Measurements from ENCODE around the gene INF2. TPM values are rescaled to one million over a fixed set of nuclear protein-coding genes. Genes with fewer than 3 reads are reported as not detected.
A peak's percentile ranks its signal among the peaks of the same experiment; 100 is the strongest.

INF2 gene
- total and polyA plus RNA-seq, 4 donors = 13.1 to 51.6 (median 25.5) TPM

- no peaks in the 10 kb centered on the region for H3K9me3 ChIP-seq (ENCODE audit: control insufficient read depth in 4 of 4, low read length in 3 of 4)
- 80% methylated on average over 19 of the region's 19 CpGs for WGBS
- H3K27ac ChIP-seq (ENCODE audit: low read depth in 1 of 2, low read length in 2 of 2) = no peak overlapping the region
- H3K4me1 ChIP-seq (ENCODE audit: control insufficient read depth in 4 of 4, insufficient read depth in 4 of 4, low read length in 3 of 4) = peaks cover 22 to 62% (median 44%) of the 10 kb centered on the region in 4 donors
- TF ChIP-seq JUND (IDR thresholded peaks at IDR 0.05) (no peak), FOXA1 (IDR thresholded peaks at IDR 0.05) (no peak)
- H3K27me3 ChIP-seq (ENCODE audit: control insufficient read depth in 4 of 4, insufficient read depth in 4 of 4, low read length in 3 of 4) = no peaks in the 10 kb centered on the region
- H3K9ac ChIP-seq (ENCODE audit: low read depth in 1 of 2, low read length in 2 of 2) = no peak overlapping the region
- H3K4me3 ChIP-seq (ENCODE audit: low read depth in 1 of 3, low read length in 3 of 3) = no peak overlapping the region
- no peak for DNase-seq (ENCODE audit: low spot score)
- H3K36me3 ChIP-seq (ENCODE audit: control insufficient read depth in 4 of 4, insufficient read depth in 3 of 4, low read depth in 1 of 4, low read length in 3 of 4) = peaks cover 0 to 16% (median 6%) of the 10 kb centered on the region in 4 donors
Measured at GRCh38 chr14:104697892-104698583, 8.6 kb downstream of the INF2 start.

GRCh38 chr14:104698688-104699425, 9.4 kb downstream of the INF2 start:
- DNase-seq (ENCODE audit: low spot score) = no peak
- Histone ChIP-seq H3K27ac (ENCODE audit: low read depth in 1 of 2, low read length in 2 of 2) (peak overlapping the region in 1 of 2 donors; percentile 41), H3K9ac (ENCODE audit: low read depth in 1 of 2, low read length in 2 of 2) (no peak overlapping the region), H3K4me1 (ENCODE audit: control insufficient read depth in 4 of 4, insufficient read depth in 4 of 4, low read length in 3 of 4) (peaks cover 20 to 53% (median 38%) of the 10 kb centered on the region in 4 donors), H3K27me3 (ENCODE audit: control insufficient read depth in 4 of 4, insufficient read depth in 4 of 4, low read length in 3 of 4) (no peaks in the 10 kb centered on the region), H3K9me3 (ENCODE audit: control insufficient read depth in 4 of 4, low read length in 3 of 4) (no peaks in the 10 kb centered on the region), H3K4me3 (ENCODE audit: low read depth in 1 of 3, low read length in 3 of 3) (no peak overlapping the region), H3K36me3 (ENCODE audit: control insufficient read depth in 4 of 4, insufficient read depth in 3 of 4, low read depth in 1 of 4, low read length in 3 of 4) (peaks cover 3 to 20% (median 12%) of the 10 kb centered on the region in 4 donors)
- WGBS = 67% methylated on average over 24 of the region's 24 CpGs
- peak; percentile 42 for TF ChIP-seq NR2F2 (IDR thresholded peaks at IDR 0.05)
- no peak for TF ChIP-seq ATF3 (IDR thresholded peaks at IDR 0.05)
- TF ChIP-seq YY1 (IDR thresholded peaks at IDR 0.05) = no peak

- Histone ChIP-seq H3K36me3 (ENCODE audit: control insufficient read depth in 4 of 4, insufficient read depth in 3 of 4, low read depth in 1 of 4, low read length in 3 of 4) (peaks cover 3 to 20% (median 16%) of the 10 kb centered on the region in 4 donors), H3K4me1 (ENCODE audit: control insufficient read depth in 4 of 4, insufficient read depth in 4 of 4, low read length in 3 of 4) (peaks cover 17 to 48% (median 33%) of the 10 kb centered on the region in 4 donors), H3K9ac (ENCODE audit: low read depth in 1 of 2, low read length in 2 of 2) (no peak overlapping the region), H3K4me3 (ENCODE audit: low read depth in 1 of 3, low read length in 3 of 3) (no peak overlapping the region), H3K27me3 (ENCODE audit: control insufficient read depth in 4 of 4, insufficient read depth in 4 of 4, low read length in 3 of 4) (no peaks in the 10 kb centered on the region), H3K27ac (ENCODE audit: low read depth in 1 of 2, low read length in 2 of 2) (peak overlapping the region in 1 of 2 donors; percentile 20), H3K9me3 (ENCODE audit: control insufficient read depth in 4 of 4, low read length in 3 of 4) (no peaks in the 10 kb centered on the region)
- DNase-seq (ENCODE audit: low spot score) = no peak
- TF ChIP-seq CTCF (IDR thresholded peaks at IDR 0.05; ENCODE audit: low read depth, low read length, missing input control) = no peak
- TF ChIP-seq REST (IDR thresholded peaks at IDR 0.05) = no peak
- no peak for TF ChIP-seq JUND (IDR thresholded peaks at IDR 0.05)
- no peak for TF ChIP-seq NR2F2 (IDR thresholded peaks at IDR 0.05)
- no peak for TF ChIP-seq ZBTB33 (IDR thresholded peaks at IDR 0.05)
- no peak for TF ChIP-seq RAD21 (IDR thresholded peaks at IDR 0.05)
- no peak for TF ChIP-seq FOXA1 (IDR thresholded peaks at IDR 0.05)
- 85% methylated on average over 12 of the region's 12 CpGs for WGBS
Measured at GRCh38 chr14:104699426-104699748, 10.0 kb downstream of the INF2 start.
